Stomach smooth muscle (tissue), 2 donors: ENCODE results near the gene LRP1.
A peak's percentile ranks its signal among the peaks of the same experiment; 100 is the strongest.

Experiments
- H3K27ac ChIP-seq: one replicate; pipeline ENCODE4 v1.7.0; 2013; ENCODE audit warnings: mild to moderate bottlenecking, low read length, inconsistent platforms
- H3K27me3 ChIP-seq, 2 donors: one replicate each; pipeline ENCODE4 v1.7.0; 2013; ENCODE audit warnings: low read length in 2 of 2; ENCODE audit not compliant: insufficient read depth in 2 of 2, control insufficient read depth in 1 of 2
- H3K36me3 ChIP-seq, 2 donors: one replicate each; pipeline ENCODE4 v1.7.0; 2013; ENCODE audit warnings: low read length in 2 of 2; ENCODE audit not compliant: control insufficient read depth in 2 of 2, insufficient read depth in 2 of 2
- H3K4me1 ChIP-seq: one replicate; pipeline ENCODE4 v1.7.0; 2013; ENCODE audit warnings: low read length; ENCODE audit not compliant: control insufficient read depth, insufficient read depth
- H3K4me3 ChIP-seq, 2 donors: one replicate each; pipeline ENCODE4 v1.7.0; 2013; ENCODE audit warnings: low read length in 2 of 2
- H3K9ac ChIP-seq, 2 donors: one replicate each; pipeline ENCODE4 v1.7.0; 2013; ENCODE audit warnings: low read length in 2 of 2, mild to moderate bottlenecking in 1 of 2
- H3K9me3 ChIP-seq, 2 donors: one replicate each; pipeline ENCODE4 v1.7.0; 2013; ENCODE audit warnings: low read length in 2 of 2; ENCODE audit not compliant: control insufficient read depth in 2 of 2
- donor health status: healthy.
- donor health status: Pancreatic carcinoma.

Gene LRP1

DNA sequence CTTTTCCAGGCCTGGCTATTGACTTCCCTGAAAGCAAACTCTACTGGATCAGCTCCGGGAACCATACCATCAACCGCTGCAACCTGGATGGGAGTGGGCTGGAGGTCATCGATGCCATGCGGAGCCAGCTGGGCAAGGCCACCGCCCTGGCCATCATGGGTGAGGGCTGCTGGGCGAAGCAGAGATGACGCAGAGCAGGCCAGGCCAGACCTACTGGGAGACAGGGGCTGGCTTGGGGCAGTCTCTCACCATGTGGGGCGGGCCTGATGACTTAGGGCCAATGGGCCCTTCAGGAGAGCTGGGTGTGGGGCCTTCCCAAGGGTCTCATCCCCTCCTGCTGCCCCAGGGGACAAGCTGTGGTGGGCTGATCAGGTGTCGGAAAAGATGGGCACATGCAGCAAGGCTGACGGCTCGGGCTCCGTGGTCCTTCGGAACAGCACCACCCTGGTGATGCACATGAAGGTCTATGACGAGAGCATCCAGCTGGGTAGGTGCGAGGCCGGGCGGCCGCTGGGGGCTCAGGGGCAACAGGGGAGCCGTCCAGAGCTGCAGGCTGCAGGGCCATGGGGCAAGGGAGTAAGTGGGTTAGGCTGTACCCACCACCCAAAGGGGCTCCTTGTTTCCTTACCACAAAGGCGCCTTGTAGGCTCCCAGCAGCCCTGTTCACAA is 52.2 kb downstream of the LRP1 start:
- Histone ChIP-seq H3K27ac (no peak overlapping the region), H3K36me3 (peaks cover 48 to 61% of the 10 kb centered on the region in 2 donors), H3K27me3 (no peaks in the 10 kb centered on the region), H3K9me3 (no peaks in the 10 kb centered on the region), H3K4me3 (no peak overlapping the region), H3K9ac (peak overlapping the region in 1 of 2 donors; percentile 13), H3K4me1 (peaks cover 4% of the 10 kb centered on the region)

GRCh38 chr12:57181072-57181471 is 52.8 kb downstream of the LRP1 start:
- Histone ChIP-seq H3K9ac (no peak overlapping the region), H3K27ac (no peak overlapping the region), H3K4me1 (no peaks in the 10 kb centered on the region), H3K9me3 (no peaks in the 10 kb centered on the region), H3K36me3 (peaks cover 55 to 66% of the 10 kb centered on the region in 2 donors), H3K4me3 (no peak overlapping the region), H3K27me3 (no peaks in the 10 kb centered on the region)

DNA sequence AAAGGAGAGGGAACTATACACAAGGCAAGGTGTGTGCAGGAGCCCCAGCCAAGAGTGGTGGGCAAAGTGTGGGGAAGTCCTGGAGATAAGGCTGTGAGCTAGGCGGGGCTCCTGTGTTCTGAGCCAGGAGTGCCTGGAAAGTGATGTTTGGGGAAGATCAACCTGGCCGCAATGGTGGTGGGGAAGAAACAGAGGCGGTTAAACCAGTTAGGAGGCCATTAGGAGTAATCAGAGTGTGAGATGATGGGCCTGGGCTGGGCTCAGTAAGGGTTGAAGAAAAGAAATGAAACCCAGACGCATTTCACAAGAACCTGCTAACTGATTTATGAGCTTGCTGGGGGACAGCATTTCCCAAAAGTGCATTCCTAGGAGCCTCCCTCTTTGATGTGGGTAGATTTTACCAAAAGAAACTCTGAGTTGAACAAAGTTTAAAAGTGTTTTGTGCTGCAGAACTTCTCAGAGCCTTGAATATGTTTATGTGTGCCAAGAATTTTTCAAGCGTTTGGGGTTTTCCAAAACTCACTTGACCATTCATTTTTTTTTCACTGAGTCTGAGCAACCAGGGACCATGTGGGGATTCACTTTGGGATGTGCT is 53.4 kb downstream of the LRP1 start:
- Histone ChIP-seq H3K4me3 (no peak overlapping the region), H3K27me3 (no peaks in the 10 kb centered on the region), H3K36me3 (peaks cover 59 to 66% of the 10 kb centered on the region in 2 donors), H3K27ac (no peak overlapping the region), H3K4me1 (no peaks in the 10 kb centered on the region), H3K9me3 (no peaks in the 10 kb centered on the region), H3K9ac (no peak overlapping the region)

DNA sequence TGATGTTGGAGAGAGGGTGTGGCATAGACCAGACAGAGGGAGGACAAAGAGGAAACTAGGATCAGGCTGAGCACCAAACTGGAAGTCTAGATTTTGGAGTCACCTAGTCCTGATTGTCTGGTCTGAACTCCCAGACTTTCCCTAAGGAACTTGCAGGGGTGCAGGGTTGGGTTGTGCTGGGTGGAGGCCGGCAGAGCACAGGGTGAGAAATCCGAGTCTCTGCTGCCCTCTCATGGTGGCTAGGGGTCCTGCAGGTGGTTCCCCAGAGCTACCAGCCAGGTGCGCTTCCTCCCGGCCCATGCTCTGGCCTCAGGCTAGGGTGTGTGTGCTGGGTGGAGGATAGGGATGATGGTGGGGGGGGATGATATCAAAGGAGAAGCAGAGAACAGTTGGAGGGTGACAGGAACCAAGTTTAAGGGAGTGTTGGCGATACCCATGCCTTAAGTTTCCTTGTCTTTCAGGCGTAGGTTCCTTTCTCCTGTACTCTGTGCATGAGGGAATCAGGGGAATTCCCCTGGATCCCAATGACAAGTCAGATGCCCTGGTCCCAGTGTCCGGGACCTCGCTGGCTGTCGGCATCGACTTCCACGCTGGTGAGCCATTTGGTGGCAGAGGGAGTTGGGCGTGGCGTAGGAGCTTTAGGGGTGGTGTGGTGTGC is 54.8 kb downstream of the LRP1 start:
- no peaks in the 10 kb centered on the region for H3K4me1 ChIP-seq
- peaks cover 61 to 68% of the 10 kb centered on the region in 2 donors for H3K36me3 ChIP-seq
- no peaks in the 10 kb centered on the region for H3K27me3 ChIP-seq
- no peaks in the 10 kb centered on the region for H3K9me3 ChIP-seq
- H3K4me3 ChIP-seq: peak overlapping the region in 1 of 2 donors; percentile 22
- H3K9ac ChIP-seq: no peak overlapping the region
- H3K27ac ChIP-seq: no peak overlapping the region

DNA sequence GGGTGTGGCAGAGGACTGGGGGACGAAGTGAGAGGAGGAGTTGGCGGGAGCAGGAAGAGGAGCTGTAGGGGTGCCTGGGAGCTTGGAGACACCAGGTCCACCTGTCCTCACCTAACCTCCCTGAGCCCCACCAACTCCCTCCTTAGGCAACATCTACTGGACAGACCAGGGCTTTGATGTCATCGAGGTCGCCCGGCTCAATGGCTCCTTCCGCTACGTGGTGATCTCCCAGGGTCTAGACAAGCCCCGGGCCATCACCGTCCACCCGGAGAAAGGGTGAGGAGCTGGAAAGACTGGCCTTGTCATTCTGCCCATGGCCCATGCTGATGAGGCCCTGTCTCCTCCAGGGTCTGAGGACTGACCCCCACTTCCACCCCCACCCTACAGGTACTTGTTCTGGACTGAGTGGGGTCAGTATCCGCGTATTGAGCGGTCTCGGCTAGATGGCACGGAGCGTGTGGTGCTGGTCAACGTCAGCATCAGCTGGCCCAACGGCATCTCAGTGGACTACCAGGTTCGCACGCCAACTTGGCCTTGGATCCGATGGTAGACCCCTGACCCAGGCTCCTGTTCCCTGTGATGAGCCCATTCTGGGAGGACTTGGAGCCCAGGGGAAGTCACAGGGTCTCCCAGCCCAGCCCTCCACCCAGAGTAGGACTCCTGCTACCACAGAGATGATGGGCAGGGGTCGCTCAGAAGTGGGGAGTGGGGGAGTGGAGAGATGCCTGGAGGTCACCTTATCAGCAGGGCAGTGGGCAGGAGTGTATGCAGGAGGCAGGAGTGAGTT is 55.8 kb downstream of the LRP1 start:
- no peak overlapping the region for H3K27ac ChIP-seq
- peaks cover 58 to 69% of the 10 kb centered on the region in 2 donors for H3K36me3 ChIP-seq
- H3K4me1 ChIP-seq: no peaks in the 10 kb centered on the region
- no peaks in the 10 kb centered on the region for H3K27me3 ChIP-seq
- no peaks in the 10 kb centered on the region for H3K9me3 ChIP-seq
- H3K4me3 ChIP-seq: no peak overlapping the region
- no peak overlapping the region for H3K9ac ChIP-seq

DNA sequence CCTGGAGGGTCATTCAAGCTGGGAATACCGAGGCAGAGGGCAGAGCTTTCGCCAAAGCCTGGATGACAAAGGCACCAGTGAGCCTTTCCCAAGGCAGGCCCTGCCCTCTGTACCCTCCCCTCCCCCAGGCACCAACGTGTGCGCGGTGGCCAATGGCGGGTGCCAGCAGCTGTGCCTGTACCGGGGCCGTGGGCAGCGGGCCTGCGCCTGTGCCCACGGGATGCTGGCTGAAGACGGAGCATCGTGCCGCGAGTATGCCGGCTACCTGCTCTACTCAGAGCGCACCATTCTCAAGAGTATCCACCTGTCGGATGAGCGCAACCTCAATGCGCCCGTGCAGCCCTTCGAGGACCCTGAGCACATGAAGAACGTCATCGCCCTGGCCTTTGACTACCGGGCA is 57.1 kb downstream of the LRP1 start:
- Histone ChIP-seq H3K27me3 (no peaks in the 10 kb centered on the region), H3K4me3 (no peak overlapping the region), H3K9me3 (no peaks in the 10 kb centered on the region), H3K4me1 (no peaks in the 10 kb centered on the region), H3K27ac (no peak overlapping the region), H3K9ac (no peak overlapping the region), H3K36me3 (peaks cover 53 to 60% of the 10 kb centered on the region in 2 donors)

DNA sequence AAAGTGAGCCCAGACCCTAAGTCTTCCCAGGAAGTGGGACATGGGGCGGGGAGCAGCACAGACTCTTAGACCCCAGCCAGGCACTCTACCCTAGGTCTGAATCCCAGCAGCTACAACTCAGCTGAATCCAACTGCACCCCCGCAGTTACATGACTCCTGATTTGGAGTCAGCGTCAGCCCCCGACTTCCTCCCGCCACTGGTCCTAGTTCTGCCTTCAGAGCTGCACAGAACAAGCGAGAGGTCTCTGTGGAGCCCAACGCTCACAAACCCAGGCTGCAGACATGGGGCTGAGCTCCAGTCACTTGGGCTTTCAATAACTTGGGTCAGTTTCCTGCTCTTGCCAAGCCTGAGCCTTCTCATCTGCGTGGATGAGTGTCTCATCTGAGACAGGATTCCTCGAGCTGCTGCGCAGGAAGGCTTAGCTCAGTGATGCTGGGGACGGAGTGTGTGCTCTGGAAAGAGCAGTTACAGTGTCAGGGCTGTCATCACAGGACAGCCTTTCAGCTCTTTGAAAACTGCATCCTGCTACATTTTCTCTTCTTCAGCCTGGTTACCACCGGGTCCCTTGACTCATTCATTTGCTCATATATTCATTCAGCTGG is 57.7 kb downstream of the LRP1 start:
- Histone ChIP-seq H3K9me3 (no peaks in the 10 kb centered on the region), H3K4me3 (no peak overlapping the region), H3K9ac (no peak overlapping the region), H3K27me3 (no peaks in the 10 kb centered on the region), H3K27ac (no peak overlapping the region), H3K36me3 (peaks cover 58 to 61% of the 10 kb centered on the region in 2 donors), H3K4me1 (no peaks in the 10 kb centered on the region)

- Histone ChIP-seq H3K9ac (no peak overlapping the region), H3K4me3 (no peak overlapping the region), H3K9me3 (no peaks in the 10 kb centered on the region), H3K36me3 (peaks cover 69 to 70% of the 10 kb centered on the region in 2 donors), H3K4me1 (no peaks in the 10 kb centered on the region), H3K27me3 (no peaks in the 10 kb centered on the region), H3K27ac (no peak overlapping the region)
Observed at GRCh38 chr12:57187222-57188089, 59.2 kb downstream of the LRP1 start.

GRCh38 chr12:57188090-57188425 is 59.8 kb downstream of the LRP1 start:
- Histone ChIP-seq H3K36me3 (peaks cover 74 to 75% of the 10 kb centered on the region in 2 donors), H3K4me3 (no peak overlapping the region), H3K27ac (no peak overlapping the region), H3K27me3 (no peaks in the 10 kb centered on the region), H3K9me3 (no peaks in the 10 kb centered on the region), H3K4me1 (no peaks in the 10 kb centered on the region), H3K9ac (no peak overlapping the region)

- Histone ChIP-seq H3K9me3 (no peaks in the 10 kb centered on the region), H3K9ac (no peak overlapping the region), H3K4me1 (no peaks in the 10 kb centered on the region), H3K4me3 (no peak overlapping the region), H3K27ac (no peak overlapping the region), H3K36me3 (peaks cover 76 to 78% of the 10 kb centered on the region in 2 donors), H3K27me3 (no peaks in the 10 kb centered on the region)
Observed at GRCh38 chr12:57190037-57190436, 61.8 kb downstream of the LRP1 start.
